CD4-positive, CD25-positive, alpha-beta regulatory T cell (primary cell): ENCODE results near the gene LETMD1. TPM values are rescaled to one million over a fixed set of nuclear protein-coding genes. Genes with fewer than 3 reads are reported as not detected.

Source experiments
- ATAC-seq, 2 donors: fragments of 150-1000 bp; cut with Tn5 transposase; one replicate each; pipeline ENCODE4 v1.10.0; 2021; ENCODE audit warnings: low read depth in 2 of 2, moderate number of reproducible peaks in 2 of 2, moderate library complexity in 1 of 2
- DNase-seq, 3 donors: peaks; one replicate each; pipeline versions ENCODE4 v3.0.0 to v3.0.0-alpha.2; 2012 to 2022; ENCODE audit warnings: mixed read lengths in 1 of 3
- H3K27ac ChIP-seq: one replicate; pipeline ENCODE4 v1.7.0; 2013; ENCODE audit warnings: mild to moderate bottlenecking, low read length; ENCODE audit not compliant: insufficient read depth, poor library complexity, severe bottlenecking
- H3K27me3 ChIP-seq: one replicate; pipeline ENCODE4 v1.7.0; 2013; ENCODE audit warnings: low read length; ENCODE audit not compliant: control insufficient read depth, insufficient read depth
- H3K36me3 ChIP-seq: one replicate; pipeline ENCODE4 v1.7.0; 2013; ENCODE audit warnings: mild to moderate bottlenecking, low read length, moderate library complexity; ENCODE audit not compliant: control insufficient read depth, insufficient read depth
- H3K4me1 ChIP-seq: 2 replicates; pipeline ENCODE4 v1.7.0; 2013; ENCODE audit warnings: mild to moderate bottlenecking, low read length; ENCODE audit not compliant: insufficient read depth, control insufficient read depth, poor library complexity, severe bottlenecking
- H3K4me3 ChIP-seq: one replicate; pipeline ENCODE4 v1.7.0; 2013; ENCODE audit warnings: low read depth, mild to moderate bottlenecking, low read length, moderate library complexity
- H3K9me3 ChIP-seq, 2 experiments: 1 replicate in 1 of 2; 2 replicates in 1 of 2; pipeline ENCODE4 v1.7.0; 2013; ENCODE audit warnings: low read length in 2 of 2, mild to moderate bottlenecking in 1 of 2, moderate library complexity in 1 of 2; ENCODE audit not compliant: control insufficient read depth in 2 of 2
- H3K27ac Mint-ChIP-seq, 3 donors: one replicate each; pipeline ENCODE4 v1.8.0; 2020 to 2022; ENCODE audit warnings: mild to moderate bottlenecking in 3 of 3, mixed read lengths in 3 of 3, moderate library complexity in 2 of 3
- H3K27me3 Mint-ChIP-seq: one replicate; pipeline ENCODE4 v1.8.0; 2022; ENCODE audit warnings: mild to moderate bottlenecking, mixed read lengths
- H3K36me3 Mint-ChIP-seq: one replicate; pipeline ENCODE4 v1.8.0; 2020; ENCODE audit warnings: mixed read lengths
- H3K4me1 Mint-ChIP-seq, 4 donors: one replicate each; pipeline ENCODE4 v1.8.0; 2020 to 2022; ENCODE audit warnings: mixed read lengths in 4 of 4, mild to moderate bottlenecking in 1 of 4
- H3K4me3 Mint-ChIP-seq, 4 donors: one replicate each; pipeline ENCODE4 v1.8.0; 2020 to 2022; ENCODE audit warnings: mild to moderate bottlenecking in 4 of 4, mixed read lengths in 4 of 4, moderate library complexity in 3 of 4
- H3K9me3 Mint-ChIP-seq, 7 donors: one replicate each; pipeline ENCODE4 v1.8.0; 2020 to 2022; ENCODE audit warnings: mixed read lengths in 7 of 7, mild to moderate bottlenecking in 3 of 7, moderate library complexity in 2 of 7
- polyA plus RNA-seq, 4 donors: library from polyadenylated mRNA; unstranded; fragments of 300-500 nt; fragmentation: Illumina TruSeq; gene quantifications; one replicate each; pipeline ENCODE4 v1.2.3, GENCODE V29; 2021
- total RNA-seq: library from RNA; stranded (reverse); gene quantifications from one replicate; pipeline ENCODE4 v1.2.3, GENCODE V29; 2022

LETMD1 gene
- total and polyA plus RNA-seq, 5 donors from 2014 or later: 25.3 to 55.9 (median 36.1) TPM

DNA sequence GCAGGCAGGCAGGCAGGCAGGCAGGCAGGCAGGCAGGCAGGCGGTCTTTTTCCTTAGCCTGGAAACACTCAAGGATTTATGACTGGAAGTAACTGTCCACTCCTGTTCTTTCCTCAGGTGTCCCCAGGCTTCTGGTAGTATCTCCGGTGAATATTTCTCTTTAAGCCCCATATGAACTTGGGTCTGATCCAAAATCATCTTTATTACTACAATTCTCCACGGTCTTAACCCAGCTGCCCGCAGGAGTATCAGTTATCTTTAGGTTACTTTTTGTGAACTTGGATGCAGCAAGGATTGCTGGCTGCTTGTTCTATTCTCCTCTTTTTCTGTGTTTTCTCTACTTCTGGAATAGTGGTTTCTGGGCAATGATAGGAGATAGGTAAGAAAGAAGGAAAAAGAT, 32.0 kb downstream of the LETMD1 start:
- Mint-ChIP-seq H3K27ac (peak overlapping the region in 1 of 3 donors; percentile 60), H3K27me3 (no peaks in the 10 kb centered on the region), H3K36me3 (peaks cover 8% of the 10 kb centered on the region), H3K4me3 (peak overlapping the region in 1 of 4 donors; percentile 32), H3K4me1 (peaks cover 25 to 67% (median 47%) of the 10 kb centered on the region in 4 donors), H3K9me3 (no peaks in the 10 kb centered on the region)
- Histone ChIP-seq H3K4me1 (peaks cover 20% of the 10 kb centered on the region), H3K9me3 (no peaks in the 10 kb centered on the region), H3K4me3 (no peak overlapping the region), H3K36me3 (no peaks in the 10 kb centered on the region), H3K27me3 (no peaks in the 10 kb centered on the region), H3K27ac (no peak overlapping the region)
- DNase-seq (no peak), ATAC-seq (no peak)

DNA sequence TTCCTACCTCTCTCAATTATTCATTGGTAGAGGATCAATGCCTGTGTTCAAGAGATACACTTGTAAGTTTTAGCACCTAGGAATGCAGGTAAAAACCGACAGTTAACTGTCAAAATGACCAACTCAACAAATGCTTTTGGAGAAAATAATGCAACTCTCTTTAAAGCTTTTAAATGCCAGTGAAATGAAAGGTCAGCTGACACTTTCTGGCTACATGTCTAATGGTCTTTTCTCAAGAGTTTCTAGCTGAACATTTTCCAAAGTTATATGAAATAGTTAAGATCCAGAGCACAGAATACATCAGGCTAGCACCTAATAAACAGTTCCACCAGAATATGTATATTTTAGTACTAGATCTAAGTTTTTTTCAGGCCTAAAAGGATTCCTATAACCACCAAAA, 33.3 kb downstream of the LETMD1 start:
- no peaks in the 10 kb centered on the region for H3K9me3 Mint-ChIP-seq
- H3K4me1 ChIP-seq: peaks cover 20% of the 10 kb centered on the region
- peak overlapping the region; percentile 89 to 99 (median 96) for H3K4me3 Mint-ChIP-seq
- peak overlapping the region; percentile 18 for H3K4me3 ChIP-seq
- no peak overlapping the region for H3K27ac ChIP-seq
- no peaks in the 10 kb centered on the region for H3K27me3 ChIP-seq
- H3K4me1 Mint-ChIP-seq: peaks cover 32 to 59% (median 39%) of the 10 kb centered on the region in 4 donors
- no peaks in the 10 kb centered on the region for H3K9me3 ChIP-seq
- H3K36me3 Mint-ChIP-seq: peaks cover 8% of the 10 kb centered on the region
- no peak for DNase-seq
- ATAC-seq: no peak
- peak overlapping the region in 2 of 3 donors; percentile 31 to 94 for H3K27ac Mint-ChIP-seq
- H3K36me3 ChIP-seq: no peaks in the 10 kb centered on the region
- H3K27me3 Mint-ChIP-seq: no peaks in the 10 kb centered on the region

DNA sequence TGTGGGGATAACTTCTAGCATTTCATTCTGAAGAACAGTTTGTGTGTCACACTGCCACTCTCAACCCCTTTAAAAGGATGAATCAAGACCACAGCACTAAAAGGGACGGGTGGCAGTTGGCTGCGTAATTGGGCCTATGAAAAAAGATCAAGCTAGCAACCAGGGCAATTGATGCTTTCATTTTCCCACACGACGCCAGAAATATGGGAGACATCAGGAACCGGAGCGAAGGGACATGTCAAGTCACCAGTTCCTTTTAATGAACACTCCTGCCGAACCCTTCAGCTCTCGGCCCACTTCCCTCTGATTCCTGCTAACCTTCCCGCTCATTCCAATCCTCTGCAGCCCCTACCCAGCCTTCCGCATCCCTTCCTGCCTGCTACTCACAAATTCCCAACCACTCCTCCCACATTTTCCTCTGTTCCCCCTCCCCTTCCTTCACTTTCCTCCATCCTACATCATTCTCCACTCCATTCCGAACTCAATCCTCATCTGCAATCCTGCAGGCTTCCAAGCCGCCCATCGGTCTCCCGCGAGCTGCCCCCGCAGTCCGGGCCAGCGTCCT, 34.5 kb downstream of the LETMD1 start:
- Mint-ChIP-seq H3K4me1 (peaks cover 32 to 48% (median 37%) of the 10 kb centered on the region in 4 donors), H3K4me3 (peak overlapping the region; percentile 89 to 99 (median 96)), H3K36me3 (peaks cover 8% of the 10 kb centered on the region), H3K27ac (peak overlapping the region; percentile 94 to 99 (median 96)), H3K9me3 (no peaks in the 10 kb centered on the region), H3K27me3 (no peaks in the 10 kb centered on the region)
- Histone ChIP-seq H3K9me3 (no peaks in the 10 kb centered on the region), H3K4me1 (peaks cover 20% of the 10 kb centered on the region), H3K27ac (peak overlapping the region; percentile 76), H3K4me3 (peak overlapping the region; percentile 78), H3K36me3 (no peaks in the 10 kb centered on the region), H3K27me3 (no peaks in the 10 kb centered on the region)
- DNase-seq (peak in 2 of 3 donors; percentile 24 to 39), ATAC-seq (no peak)

DNA sequence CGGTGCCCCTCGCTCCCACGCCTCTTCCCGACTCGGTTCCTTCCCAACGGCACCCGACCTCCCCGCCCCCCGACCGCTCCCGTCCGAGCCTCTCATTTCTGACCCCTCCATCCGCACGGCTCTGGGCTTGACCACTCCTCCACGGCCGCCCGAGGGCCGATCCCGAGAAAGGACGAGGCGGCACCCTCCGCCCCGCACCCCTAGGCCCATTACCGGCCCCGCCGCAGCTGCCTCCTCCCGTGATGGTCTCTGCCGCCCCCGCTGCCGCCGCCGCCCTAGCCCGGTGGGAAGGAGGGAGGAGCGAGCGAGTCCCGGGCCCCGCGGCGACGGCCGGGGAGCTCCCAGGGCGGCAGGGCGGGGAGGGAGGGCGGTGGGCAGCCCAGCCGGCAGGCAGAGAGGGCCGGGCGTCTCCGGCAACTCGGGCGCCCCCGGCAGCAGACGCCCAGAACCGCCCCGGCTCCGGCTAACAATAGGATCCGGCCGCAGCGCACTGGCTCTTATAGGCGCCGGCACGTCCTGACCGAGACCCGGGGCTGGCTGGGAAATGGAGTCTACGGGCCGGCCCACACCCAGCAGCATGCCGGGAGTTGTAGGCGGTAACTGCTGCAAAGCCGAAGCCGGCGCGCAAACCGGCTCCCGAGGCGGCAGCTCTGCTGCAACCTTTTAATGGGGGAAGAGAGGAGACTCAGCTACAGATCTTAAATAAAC, 35.2 kb downstream of the LETMD1 start, which contains the start of gene CSRNP2:
TSS of gene CSRNP2 (minus strand) at position 471 of the 708 bp plus-strand sequence. CDS start 7,035 bp downstream, outside the sequence.
- ATAC-seq (peak; percentile 100), DNase-seq (peak; percentile 90 to 97 (median 95))
- peaks cover 29 to 45% (median 36%) of the 10 kb centered on the region in 4 donors for H3K4me1 Mint-ChIP-seq
- Histone ChIP-seq H3K27me3 (no peaks in the 10 kb centered on the region), H3K4me1 (peaks cover 20% of the 10 kb centered on the region), H3K36me3 (no peaks in the 10 kb centered on the region), H3K4me3 (peak within 1 kb of the TSS; percentile 83), H3K27ac (peak within 1 kb of the TSS; percentile 76), H3K9me3 (no peaks in the 10 kb centered on the region)
- no peaks in the 10 kb centered on the region for H3K9me3 Mint-ChIP-seq
- H3K4me3 Mint-ChIP-seq: peak within 1 kb of the TSS; percentile 89 to 99 (median 96)
- H3K36me3 Mint-ChIP-seq: peaks cover 8% of the 10 kb centered on the region
- no peaks in the 10 kb centered on the region for H3K27me3 Mint-ChIP-seq
- peak within 1 kb of the TSS; percentile 94 to 99 (median 96) for H3K27ac Mint-ChIP-seq

DNA sequence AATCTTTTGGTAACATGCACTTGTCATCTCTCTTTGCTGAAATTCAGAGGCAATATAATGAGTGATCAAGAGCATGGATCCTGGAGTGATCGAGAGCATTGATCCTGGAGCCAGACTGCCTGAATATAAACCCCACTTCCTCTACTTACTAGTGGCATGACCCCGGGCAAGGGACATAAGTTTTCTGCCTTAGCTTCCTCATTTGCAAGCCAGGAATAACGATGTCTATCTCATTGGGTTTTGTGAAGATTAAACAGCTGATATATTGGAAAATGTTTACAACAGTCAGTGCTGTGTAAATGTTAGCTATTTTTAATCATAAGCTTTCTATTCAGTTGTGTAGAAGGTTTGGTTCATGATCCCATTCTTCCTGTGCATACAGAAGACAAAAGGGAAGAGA, 37.6 kb downstream of the LETMD1 start:
- peaks cover 6% of the 10 kb centered on the region for H3K36me3 Mint-ChIP-seq
- ATAC-seq (no peak), DNase-seq (no peak)
- peaks cover 20% of the 10 kb centered on the region for H3K4me1 ChIP-seq
- no peaks in the 10 kb centered on the region for H3K36me3 ChIP-seq
- no peak overlapping the region for H3K27ac ChIP-seq
- peaks cover 19 to 32% (median 31%) of the 10 kb centered on the region in 4 donors for H3K4me1 Mint-ChIP-seq
- no peak overlapping the region for H3K4me3 ChIP-seq
- peak overlapping the region in 1 of 4 donors; percentile 52 for H3K4me3 Mint-ChIP-seq
- H3K27me3 ChIP-seq: no peaks in the 10 kb centered on the region
- no peak overlapping the region for H3K27ac Mint-ChIP-seq
- no peaks in the 10 kb centered on the region for H3K9me3 ChIP-seq
- no peaks in the 10 kb centered on the region for H3K27me3 Mint-ChIP-seq
- no peaks in the 10 kb centered on the region for H3K9me3 Mint-ChIP-seq

DNA sequence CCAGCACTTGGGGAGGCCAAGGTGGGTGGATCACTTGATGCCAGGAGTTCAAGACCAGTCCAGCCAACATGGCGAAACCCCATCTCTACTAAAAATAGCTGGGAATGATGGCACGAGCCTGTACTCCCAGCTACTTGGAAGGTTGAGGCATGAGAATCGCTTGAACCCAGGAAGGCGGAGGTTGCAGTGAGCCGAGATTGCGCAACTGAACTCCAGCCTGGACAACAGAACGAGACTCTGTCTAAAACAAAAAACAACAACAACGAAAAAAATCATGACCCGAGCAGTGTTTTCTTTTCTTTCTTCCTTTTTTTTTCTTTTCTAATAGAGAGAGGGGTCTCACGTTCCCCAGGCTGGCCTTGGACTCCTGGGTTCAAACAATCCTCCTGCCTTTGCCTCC, 38.8 kb downstream of the LETMD1 start:
- Mint-ChIP-seq H3K36me3 (peaks cover 5% of the 10 kb centered on the region), H3K27ac (peak overlapping the region in 1 of 3 donors; percentile 25), H3K27me3 (no peaks in the 10 kb centered on the region), H3K4me1 (peaks cover 11 to 32% (median 23%) of the 10 kb centered on the region in 4 donors), H3K4me3 (peak overlapping the region in 1 of 4 donors; percentile 60), H3K9me3 (no peaks in the 10 kb centered on the region)
- DNase-seq (no peak), ATAC-seq (no peak)
- Histone ChIP-seq H3K4me1 (peaks cover 17% of the 10 kb centered on the region), H3K27ac (no peak overlapping the region), H3K9me3 (no peaks in the 10 kb centered on the region), H3K36me3 (no peaks in the 10 kb centered on the region), H3K4me3 (no peak overlapping the region), H3K27me3 (no peaks in the 10 kb centered on the region)

DNA sequence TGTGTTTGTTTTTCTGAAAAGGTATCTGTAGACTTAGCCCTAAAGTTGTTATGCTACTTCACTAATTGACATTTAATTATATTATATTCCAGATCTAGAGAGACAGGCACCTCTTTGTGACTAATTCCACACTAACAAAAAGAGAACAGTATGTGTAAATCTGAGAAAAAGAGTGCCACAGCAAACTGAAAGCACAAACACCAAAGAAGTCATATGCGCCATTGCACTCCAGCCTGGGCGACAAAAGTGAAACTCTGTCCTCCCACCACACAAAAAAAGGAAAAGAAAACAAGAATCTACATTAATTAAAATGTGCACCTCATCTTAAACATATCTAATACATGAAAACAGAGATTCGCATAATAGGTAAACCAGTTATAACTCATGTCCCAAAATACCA, 39.7 kb downstream of the LETMD1 start:
- H3K36me3 Mint-ChIP-seq: peaks cover 5% of the 10 kb centered on the region
- peak in 1 of 3 donors; percentile 55 for DNase-seq
- H3K9me3 ChIP-seq: no peaks in the 10 kb centered on the region
- ATAC-seq: no peak
- peak overlapping the region in 2 of 3 donors; percentile 33 to 73 for H3K27ac Mint-ChIP-seq
- H3K4me1 ChIP-seq: peaks cover 8% of the 10 kb centered on the region
- no peaks in the 10 kb centered on the region for H3K9me3 Mint-ChIP-seq
- H3K36me3 ChIP-seq: no peaks in the 10 kb centered on the region
- H3K4me1 Mint-ChIP-seq: peaks cover 5 to 28% (median 16%) of the 10 kb centered on the region in 4 donors
- H3K4me3 ChIP-seq: no peak overlapping the region
- no peaks in the 10 kb centered on the region for H3K27me3 Mint-ChIP-seq
- no peak overlapping the region for H3K4me3 Mint-ChIP-seq
- H3K27ac ChIP-seq: no peak overlapping the region
- no peaks in the 10 kb centered on the region for H3K27me3 ChIP-seq
